Transverse colon (tissue), 4 donors: ENCODE results near the gene TNPO1.
"Not testable (repeated sequence)": the region's sequence is repeated elsewhere in the genome, so short reads cannot be mapped to it uniquely, and the experiment has no call there.

Experiments
- EP300 ChIP-seq: sonication (generic); formaldehyde crosslinking; IDR thresholded peaks from one replicate; pipeline ENCODE4 v1.6.1; 2017; ENCODE audit warnings: antibody characterized with exemption, low read depth
- POLR2AphosphoS5 ChIP-seq, 3 donors: sonication (generic); formaldehyde crosslinking; IDR thresholded peaks; one replicate each; pipeline ENCODE4 v1.6.1; 2016; ENCODE audit warnings: antibody characterized with exemption in 3 of 3
- TF ChIP-seq, protein P1 (sequence below), 5 experiments: fragments of 200-600 bp in 3 of 5; fragments of 450-650 bp in 2 of 5; sonication (generic) in 3 of 5; IDR thresholded peaks; 1 replicate in 2 of 5; 2 replicates in 3 of 5; pipeline ENCODE4 v1.5.1; 2016 to 2017; ENCODE audit warnings: antibody characterized with exemption in 5 of 5, inconsistent platforms in 3 of 5, mild to moderate bottlenecking in 2 of 5, moderate library complexity in 1 of 5

DNA sequence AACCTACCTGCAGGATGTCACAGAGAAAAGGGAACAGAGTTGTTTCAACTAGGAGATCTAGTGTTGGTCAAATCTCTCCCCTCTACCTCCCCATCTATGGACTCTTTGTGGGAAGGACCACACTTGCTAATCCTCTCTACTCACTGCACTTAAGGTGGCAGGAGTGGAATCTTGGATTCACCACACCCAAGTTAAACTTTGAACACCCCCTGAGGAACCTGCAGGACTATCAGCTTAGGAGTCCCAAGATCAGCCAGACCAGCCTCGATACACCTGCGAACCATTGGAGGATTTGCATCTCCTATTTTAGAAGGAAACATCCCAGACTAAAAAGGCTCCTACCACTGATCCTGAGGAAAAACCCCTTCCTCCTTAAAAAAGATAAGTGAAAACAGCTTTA, 116.2 kb downstream of the TNPO1 start:
- TF ChIP-seq, protein P1, sequence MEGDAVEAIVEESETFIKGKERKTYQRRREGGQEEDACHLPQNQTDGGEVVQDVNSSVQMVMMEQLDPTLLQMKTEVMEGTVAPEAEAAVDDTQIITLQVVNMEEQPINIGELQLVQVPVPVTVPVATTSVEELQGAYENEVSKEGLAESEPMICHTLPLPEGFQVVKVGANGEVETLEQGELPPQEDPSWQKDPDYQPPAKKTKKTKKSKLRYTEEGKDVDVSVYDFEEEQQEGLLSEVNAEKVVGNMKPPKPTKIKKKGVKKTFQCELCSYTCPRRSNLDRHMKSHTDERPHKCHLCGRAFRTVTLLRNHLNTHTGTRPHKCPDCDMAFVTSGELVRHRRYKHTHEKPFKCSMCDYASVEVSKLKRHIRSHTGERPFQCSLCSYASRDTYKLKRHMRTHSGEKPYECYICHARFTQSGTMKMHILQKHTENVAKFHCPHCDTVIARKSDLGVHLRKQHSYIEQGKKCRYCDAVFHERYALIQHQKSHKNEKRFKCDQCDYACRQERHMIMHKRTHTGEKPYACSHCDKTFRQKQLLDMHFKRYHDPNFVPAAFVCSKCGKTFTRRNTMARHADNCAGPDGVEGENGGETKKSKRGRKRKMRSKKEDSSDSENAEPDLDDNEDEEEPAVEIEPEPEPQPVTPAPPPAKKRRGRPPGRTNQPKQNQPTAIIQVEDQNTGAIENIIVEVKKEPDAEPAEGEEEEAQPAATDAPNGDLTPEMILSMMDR (IDR thresholded peaks at IDR 0.05) = not testable (repeated sequence)
- not testable (repeated sequence) for TF ChIP-seq POLR2AphosphoS5 (IDR thresholded peaks at IDR 0.05); EP300
